Frontal cortex (tissue), 4 donors: Measurements from ENCODE around the gene SAMD8. TPM values are rescaled to one million over a fixed set of nuclear protein-coding genes. Genes with fewer than 3 reads are reported as not detected.
A peak's percentile ranks its signal among the peaks of the same experiment; 100 is the strongest.
"Not testable (repeated sequence)": the region's sequence is repeated elsewhere in the genome, so short reads cannot be mapped to it uniquely, and the experiment has no call there.

Experiments
- DNase-seq, 2 donors: peaks; one replicate each; pipeline ENCODE4 v3.0.0; 2012; ENCODE audit warnings: low spot score in 2 of 2
- FAIRE-seq: peaks from 2 replicates; lab custom pipeline; 2012; peaks lifted over from hg19 to GRCh38; lab: Jason Lieb, UNC
- total RNA-seq: library from RNA; depleted of rRNA; stranded (reverse); fragments of >200 nt; gene quantifications from one replicate; pipeline ENCODE4 v1.2.3, GENCODE V29; 2014
- donor health status: control.
- donor health status: control.
- donor health status: control.

The SAMD8 gene
- total RNA-seq, 1 donor from 2014 or later = 73.4 TPM

DNA sequence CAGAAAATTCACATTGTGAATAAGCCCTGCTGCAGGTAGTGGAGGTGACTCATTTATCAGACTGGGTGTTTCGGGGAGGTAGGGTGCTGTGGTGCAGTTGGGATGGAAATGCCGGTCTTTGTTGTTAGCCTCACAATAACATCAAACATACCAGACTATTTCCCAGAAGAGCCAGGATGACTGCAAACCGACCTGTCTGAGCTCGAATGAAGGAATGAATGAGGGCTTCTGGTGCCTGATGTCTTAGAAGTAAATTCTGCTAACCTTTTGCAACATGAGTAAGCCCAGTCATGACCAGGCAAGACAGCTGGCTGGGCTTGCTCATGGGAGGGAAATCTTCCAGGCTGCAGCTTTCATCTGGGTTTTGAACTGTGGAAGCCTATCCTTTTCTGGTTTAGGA is 96.7 kb downstream of the SAMD8 start:
- DNase-seq (no peak), FAIRE-seq (no peak)

- DNase-seq = no peak
- FAIRE-seq = no peak
These were observed 97.8 kb downstream of the SAMD8 start for GRCh38 chr10:75209086-75209920.

DNA sequence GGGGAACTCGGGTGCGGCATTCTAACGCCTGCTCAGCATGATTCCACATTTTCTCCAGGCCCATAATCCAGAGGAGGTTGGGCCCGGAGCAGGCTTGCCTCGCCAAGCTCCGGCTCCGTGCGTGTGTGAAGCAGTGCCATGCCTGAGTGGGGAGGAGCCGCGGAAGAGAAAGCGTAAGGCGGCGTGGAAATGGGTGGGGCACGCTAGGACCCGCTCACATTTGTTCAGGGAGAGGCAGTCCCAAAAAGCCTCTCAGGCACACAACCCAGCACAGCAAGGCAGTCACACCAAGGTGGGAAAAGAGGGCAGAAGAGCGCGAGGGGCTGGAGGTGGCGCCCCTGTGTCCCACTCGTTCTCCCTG is 98.4 kb downstream of the SAMD8 start:
- FAIRE-seq = no peak
- DNase-seq = peak; percentile 58 to 60

DNA sequence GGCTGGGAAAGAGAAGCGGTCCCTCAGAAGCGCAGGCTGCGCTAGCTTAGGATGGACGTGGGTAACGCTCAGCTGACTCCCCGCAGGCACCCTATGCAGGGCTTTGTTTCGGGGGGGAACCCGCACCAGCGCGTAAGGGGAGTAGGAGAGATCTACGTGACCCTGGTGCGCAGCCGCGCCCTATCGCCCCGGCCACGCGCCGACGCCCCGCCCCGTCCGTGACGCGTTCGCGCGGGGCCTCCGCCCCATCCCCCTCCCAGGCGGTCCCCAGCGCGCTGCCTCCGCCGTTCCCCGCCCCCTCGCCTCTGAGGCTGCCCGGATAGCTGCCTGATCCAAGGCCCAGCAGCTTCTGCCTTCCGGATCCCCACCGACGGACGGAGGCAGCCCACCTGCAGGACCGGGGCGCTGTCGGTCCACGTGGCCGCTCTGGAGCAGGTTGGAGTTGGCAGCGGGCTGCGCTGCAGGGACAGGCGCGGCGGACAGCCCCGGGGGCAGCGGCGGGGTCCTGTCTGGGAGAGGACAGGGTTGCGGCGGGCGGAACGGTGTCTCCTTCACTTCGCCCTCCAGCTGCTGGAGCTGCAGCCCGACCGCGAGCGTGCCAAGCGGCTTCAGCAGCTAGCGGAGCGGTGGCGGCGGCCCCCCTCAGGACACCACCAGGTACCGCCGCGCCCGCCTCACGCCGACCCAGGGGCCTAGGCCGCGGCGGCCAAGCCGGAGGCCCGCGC is 99.0 kb downstream of the SAMD8 start, which contains the start of gene VDAC2:
VDAC2 (plus strand) TSS at position 515 of the 725 bp plus-strand sequence. CDS start 363 bp downstream, outside the sequence.
- FAIRE-seq (no peak), DNase-seq (peak; percentile 94 to 96)

GRCh38 chr10:75211007-75211691 is 99.7 kb downstream of the SAMD8 start:
- FAIRE-seq (no peak), DNase-seq (peak; percentile 22 to 35)

DNA sequence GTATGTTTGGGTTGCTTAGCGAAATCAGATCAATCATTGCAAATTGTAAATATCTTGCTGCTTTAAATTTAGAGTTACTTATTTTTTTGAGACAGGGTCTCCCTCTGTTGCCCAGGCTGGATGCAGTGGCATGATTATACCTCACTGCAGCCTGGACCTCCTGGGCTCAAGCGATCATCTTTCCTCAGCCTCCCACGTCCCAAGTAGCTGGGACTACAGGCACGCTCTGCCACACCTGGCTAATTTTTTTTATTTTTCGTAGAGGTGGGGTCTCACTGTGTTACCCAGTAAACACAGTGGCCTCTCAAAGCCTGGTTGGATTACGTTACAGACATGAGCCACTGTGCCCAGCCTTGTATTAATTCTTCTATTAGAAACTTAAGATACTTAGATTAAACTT is 100.9 kb downstream of the SAMD8 start:
- DNase-seq = no peak
- FAIRE-seq = no peak

- FAIRE-seq = no peak
These were observed 108.8 kb downstream of the SAMD8 start for GRCh38 chr10:75220274-75220673.

DNA sequence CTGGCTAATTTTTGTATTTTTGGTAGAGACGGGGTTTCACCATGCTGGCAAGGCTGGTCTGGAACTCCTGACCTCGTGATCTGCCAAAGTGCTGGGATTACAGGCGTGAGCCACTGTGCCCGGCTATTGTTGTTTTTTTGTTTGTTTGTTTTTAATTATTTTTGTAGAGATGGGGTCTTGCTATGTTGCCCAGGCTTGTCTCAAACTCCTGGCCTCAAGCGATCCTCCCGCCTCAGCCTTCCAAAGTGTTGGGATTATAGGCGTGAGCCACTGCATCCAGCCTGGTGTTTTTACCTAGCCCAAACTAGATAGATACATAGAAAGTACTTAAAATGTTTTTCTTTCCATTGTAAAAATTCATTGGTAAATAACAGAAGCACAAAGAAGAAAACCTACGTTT is 110.0 kb downstream of the SAMD8 start:
- not testable (repeated sequence) for DNase-seq, FAIRE-seq

More at GRCh38 chr10:75220274-75220673, 108.8 kb downstream of the SAMD8 start:
- DNase-seq = no peak

- DNase-seq (no peak), FAIRE-seq (no peak)
These were observed 112.1 kb downstream of the SAMD8 start for GRCh38 chr10:75223507-75223906.

DNA sequence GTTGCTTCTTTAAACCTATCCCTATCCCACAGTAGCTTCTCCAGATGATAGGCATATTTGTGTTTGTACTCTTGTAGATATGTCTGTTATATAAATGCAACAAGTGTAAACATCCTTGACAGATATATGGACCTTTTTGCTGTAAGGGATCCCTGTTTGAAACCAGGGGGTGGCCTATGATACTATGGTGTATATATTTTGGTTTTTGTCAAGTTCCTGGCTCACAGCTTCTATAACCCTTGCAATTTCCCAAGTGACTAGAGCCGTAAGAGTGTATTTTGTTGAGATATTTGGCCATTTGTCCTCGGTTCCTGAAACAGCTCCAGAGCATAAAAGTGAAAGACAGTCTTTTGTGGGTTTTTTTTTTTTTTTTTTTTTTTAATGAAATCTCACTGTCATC is 114.6 kb downstream of the SAMD8 start:
- FAIRE-seq = no peak
- no peak for DNase-seq

GRCh38 chr10:75226656-75227055 is 115.2 kb downstream of the SAMD8 start:
- FAIRE-seq (no peak), DNase-seq (no peak)

- no peak for DNase-seq
- no peak for FAIRE-seq
These were observed 116.8 kb downstream of the SAMD8 start for GRCh38 chr10:75228278-75228677.

GRCh38 chr10:75228834-75229233 is 117.4 kb downstream of the SAMD8 start:
- FAIRE-seq = no peak
- DNase-seq = no peak

DNA sequence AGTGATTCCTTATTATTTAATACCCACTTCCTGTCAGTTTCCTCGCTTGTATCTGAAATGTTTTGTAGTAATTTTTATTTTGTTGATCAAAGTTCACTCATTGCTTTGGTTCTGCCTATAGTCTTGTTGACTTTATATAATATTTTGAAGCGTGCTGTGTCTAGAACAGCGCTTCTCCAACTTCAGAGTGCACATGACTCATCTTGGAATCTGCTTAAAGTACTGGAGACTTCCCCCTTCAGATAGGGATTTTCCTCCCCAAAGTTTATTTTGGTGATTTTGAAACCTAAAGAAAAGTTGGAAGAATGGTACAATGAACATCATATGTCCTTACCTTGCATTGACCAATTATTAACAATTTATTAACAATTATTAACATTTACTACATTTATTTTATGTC is 118.5 kb downstream of the SAMD8 start:
- no peak for FAIRE-seq
- no peak for DNase-seq

DNA sequence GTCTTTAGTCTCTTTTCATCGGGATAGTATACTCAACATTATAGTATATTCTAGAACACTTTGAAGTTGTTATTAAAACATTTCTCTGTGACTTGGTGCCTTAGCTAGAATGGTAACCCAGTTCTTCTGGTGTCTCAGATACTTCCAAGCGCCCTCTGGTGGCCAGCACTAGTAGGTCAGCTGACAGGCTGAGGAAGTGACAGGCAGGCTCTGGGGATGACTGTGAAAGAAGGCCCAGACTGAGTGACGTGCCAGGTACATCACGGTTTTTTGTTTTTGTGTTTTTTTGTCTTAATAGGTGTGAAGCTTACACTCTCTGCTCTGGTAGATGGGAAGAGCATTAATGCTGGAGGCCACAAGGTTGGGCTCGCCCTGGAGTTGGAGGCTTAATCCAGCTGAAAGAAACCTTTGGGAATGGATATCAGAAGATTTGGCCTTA is 119.2 kb downstream of the SAMD8 start:
- DNase-seq (peak; percentile 72 to 82), FAIRE-seq (peak; percentile 48)

Other genes starting within 250 kb of the SAMD8 start
- gene VDAC2, start 99.1 kb downstream of the SAMD8 start, total RNA-seq = 138 TPM
- gene COMTD1, start 124.3 kb downstream of the SAMD8 start, total RNA-seq = 20.0 TPM